Breast epithelium (tissue), 4 donors: ENCODE results near the gene CD320. TPM values are rescaled to one million over a fixed set of nuclear protein-coding genes. Genes with fewer than 3 reads are reported as not detected.
"Not testable (repeated sequence)": the region's sequence is repeated elsewhere in the genome, so short reads cannot be mapped to it uniquely, and the experiment has no call there.

ENCODE experiments used
- DNase-seq, 2 donors: peaks; one replicate each; pipeline ENCODE4 v3.0.0-alpha.2; 2019; ENCODE audit warnings: low spot score in 2 of 2
- H3K27ac ChIP-seq, 2 donors: fragments of 200-600 bp; sonication (generic) in 1 of 2; one replicate each; pipeline ENCODE4 v1.5.1; 2016 to 2019; ENCODE audit warnings: mild to moderate bottlenecking in 1 of 2
- H3K27me3 ChIP-seq, 2 donors: fragments of 200-600 bp; sonication (generic) in 1 of 2; one replicate each; pipeline versions ENCODE4 v1.5.1 to v1.6.0; 2017 to 2019; ENCODE audit warnings: control low read depth in 1 of 2, mild to moderate bottlenecking in 1 of 2
- H3K36me3 ChIP-seq: fragments of 200-600 bp; one replicate; pipeline ENCODE4 v1.5.1; 2019
- H3K4me1 ChIP-seq, 2 donors: fragments of 200-600 bp; sonication (generic); one replicate each; pipeline ENCODE4 v1.5.1; 2016 to 2019; ENCODE audit warnings: control low read depth in 1 of 2
- H3K4me3 ChIP-seq, 3 donors: fragments of 200-600 bp; sonication (generic); 1 replicate in 2 of 3; 2 replicates in 1 of 3; pipeline ENCODE4 v1.5.1; 2016 to 2019; ENCODE audit warnings: mild to moderate bottlenecking in 3 of 3, moderate library complexity in 2 of 3
- H3K9me3 ChIP-seq, 2 donors: fragments of 200-600 bp; sonication (generic) in 1 of 2; one replicate each; pipeline ENCODE4 v1.5.1; 2016 to 2019; ENCODE audit warnings: control low read depth in 1 of 2
- CTCF ChIP-seq, 3 donors: fragments of 450-650 bp; IDR thresholded peaks; one replicate each; pipeline ENCODE4 v1.5.1; 2016 to 2017; ENCODE audit warnings: antibody characterized with exemption in 3 of 3, mild to moderate bottlenecking in 3 of 3, moderate library complexity in 3 of 3
- POLR2A ChIP-seq: fragments of 450-650 bp; IDR thresholded peaks from one replicate; pipeline ENCODE4 v1.6.1; 2016; ENCODE audit warnings: antibody characterized with exemption, mild to moderate bottlenecking, moderate library complexity
- POLR2AphosphoS5 ChIP-seq, 3 donors: sonication (generic); formaldehyde crosslinking; IDR thresholded peaks; one replicate each; pipeline ENCODE4 v1.6.1; 2017; ENCODE audit warnings: antibody characterized with exemption in 3 of 3
- intact Hi-C: fragments of 100-400 bp; cut with DNase I; formaldehyde crosslinking; loops from one replicate; pipeline ENCODE4 v1.15.1; 2023; ENCODE audit warnings: low total_unique reads
- total RNA-seq, 3 donors: library from RNA; depleted of rRNA; stranded (reverse); fragments of >200 nt; gene quantifications; one replicate each; pipeline ENCODE4 v1.1.0, GENCODE V29; 2016

Gene CD320
- total RNA-seq, 3 donors from 2014 or later, result 26.9 to 98.6 (median 30.9) TPM

- no peak for TF ChIP-seq POLR2AphosphoS5 (IDR thresholded peaks at IDR 0.05)
- TF ChIP-seq POLR2A, result no peak
Measured at GRCh38 chr19:8302734-8303133, 5.4 kb downstream of the CD320 start.

GRCh38 chr19:8302357-8302691 lies 5.8 kb downstream of the CD320 start:
- no peaks in the 10 kb centered on the region for H3K4me1 ChIP-seq
- no peak overlapping the region for H3K27ac ChIP-seq
- intact Hi-C loops, result loop anchor here (5.0 kb wide), 1 partner anchor 1010 kb away; the partner anchor contains the start of gene INSR
- no peaks in the 10 kb centered on the region for H3K36me3 ChIP-seq
- no peaks in the 10 kb centered on the region for H3K27me3 ChIP-seq
- no peak for TF ChIP-seq CTCF (IDR thresholded peaks at IDR 0.05)
- no peak for TF ChIP-seq POLR2A
- H3K4me3 ChIP-seq, result no peak overlapping the region
- DNase-seq, result peak; percentile 15 to 49
- no peaks in the 10 kb centered on the region for H3K9me3 ChIP-seq

More at GRCh38 chr19:8302734-8303133, 5.4 kb downstream of the CD320 start:
- no peaks in the 10 kb centered on the region for H3K9me3 ChIP-seq
- DNase-seq, result no peak
- H3K27ac ChIP-seq, result no peak overlapping the region
- H3K4me1 ChIP-seq, result no peaks in the 10 kb centered on the region
- H3K36me3 ChIP-seq, result no peaks in the 10 kb centered on the region
- intact Hi-C loops, result loop anchor here (5.0 kb wide), 1 partner anchor 1010 kb away; the partner anchor contains the start of gene INSR
- no peak overlapping the region for H3K4me3 ChIP-seq
- H3K27me3 ChIP-seq, result no peaks in the 10 kb centered on the region

- intact Hi-C loops, H3K36me3 ChIP-seq, DNase-seq: not testable (repeated sequence)
Measured at GRCh38 chr19:8291337-8291736, 16.8 kb downstream of the CD320 start.

GRCh38 chr19:8276508-8276907 lies 31.6 kb downstream of the CD320 start:
- H3K27ac ChIP-seq, H3K27me3 ChIP-seq, DNase-seq, H3K36me3 ChIP-seq, intact Hi-C loops, H3K9me3 ChIP-seq, H3K4me1 ChIP-seq, H3K4me3 ChIP-seq: not testable (repeated sequence)

More at GRCh38 chr19:8291337-8291736, 16.8 kb downstream of the CD320 start:
- not testable (repeated sequence) for H3K27me3 ChIP-seq, H3K4me3 ChIP-seq, H3K27ac ChIP-seq, H3K9me3 ChIP-seq, H3K4me1 ChIP-seq

GRCh38 chr19:8269724-8270123 lies 38.4 kb downstream of the CD320 start:
- no peaks in the 10 kb centered on the region for H3K9me3 ChIP-seq
- peak in 1 of 2 donors; percentile 2 for DNase-seq
- intact Hi-C loops, result no loop called here
- no peaks in the 10 kb centered on the region for H3K4me1 ChIP-seq
- no peak overlapping the region for H3K4me3 ChIP-seq
- H3K27me3 ChIP-seq, result no peaks in the 10 kb centered on the region
- no peaks in the 10 kb centered on the region for H3K36me3 ChIP-seq
- no peak overlapping the region for H3K27ac ChIP-seq
- TF ChIP-seq CTCF (IDR thresholded peaks at IDR 0.05), result no peak
- no peak for TF ChIP-seq POLR2A
- TF ChIP-seq POLR2AphosphoS5 (IDR thresholded peaks at IDR 0.05), result no peak

- H3K9me3 ChIP-seq, result no peaks in the 10 kb centered on the region
- DNase-seq, result no peak
- no peaks in the 10 kb centered on the region for H3K27me3 ChIP-seq
- H3K4me1 ChIP-seq, result no peaks in the 10 kb centered on the region
- intact Hi-C loops, result no loop called here
- TF ChIP-seq CTCF (IDR thresholded peaks at IDR 0.05) (no peak), POLR2A (no peak), POLR2AphosphoS5 (IDR thresholded peaks at IDR 0.05) (no peak)
- no peak overlapping the region for H3K27ac ChIP-seq
- no peaks in the 10 kb centered on the region for H3K36me3 ChIP-seq
- H3K4me3 ChIP-seq, result no peak overlapping the region
Measured at GRCh38 chr19:8265872-8266271, 42.3 kb downstream of the CD320 start.

GRCh38 chr19:8264248-8264647 lies 43.9 kb downstream of the CD320 start:
- H3K4me1 ChIP-seq, intact Hi-C loops, H3K27me3 ChIP-seq, H3K4me3 ChIP-seq, H3K9me3 ChIP-seq, H3K36me3 ChIP-seq, H3K27ac ChIP-seq: not testable (repeated sequence)
- DNase-seq, result peak in 1 of 2 donors; percentile 5
